ENCODE measurements around the gene RBMS3. TPM values are rescaled to one million over a fixed set of nuclear protein-coding genes. Genes with fewer than 3 reads are reported as not detected.

Gene RBMS3
- total RNA-seq, 3 donors from 2014 or later: 48.4 to 117 (median 103) TPM

GRCh38 chr3:29313981-29314726 lies 33.3 kb downstream of the RBMS3 start:
- no peak overlapping the region for H3K4me3 ChIP-seq
- H3K27ac ChIP-seq: peak overlapping the region in 1 of 2 donors; percentile 19
- peaks cover 0 to 4% of the 10 kb centered on the region in 2 donors for H3K4me1 ChIP-seq
- no peaks in the 10 kb centered on the region for H3K9me3 ChIP-seq
- no peaks in the 10 kb centered on the region for H3K27me3 ChIP-seq
- no peaks in the 10 kb centered on the region for H3K36me3 ChIP-seq
- TF ChIP-seq CTCF (IDR thresholded peaks at IDR 0.05) (no peak), POLR2AphosphoS5 (IDR thresholded peaks at IDR 0.05) (no peak), POLR2A (IDR thresholded peaks at IDR 0.05) (no peak)
- no peak for DNase-seq (ENCODE audit: low spot score in 2 of 2)
- intact Hi-C loops (cut with DNase I; ENCODE audit: low total_unique reads): no loop called here

GRCh38 chr3:29314727-29315088 lies 33.8 kb downstream of the RBMS3 start:
- peaks cover 0 to 4% of the 10 kb centered on the region in 2 donors for H3K4me1 ChIP-seq
- no peaks in the 10 kb centered on the region for H3K36me3 ChIP-seq
- H3K27me3 ChIP-seq: no peaks in the 10 kb centered on the region
- no peaks in the 10 kb centered on the region for H3K9me3 ChIP-seq
- peak overlapping the region in 1 of 2 donors; percentile 19 for H3K27ac ChIP-seq
- intact Hi-C loops (cut with DNase I; ENCODE audit: low total_unique reads): no loop called here
- DNase-seq (ENCODE audit: low spot score in 2 of 2): no peak
- H3K4me3 ChIP-seq: no peak overlapping the region
- TF ChIP-seq POLR2A (IDR thresholded peaks at IDR 0.05) (no peak), POLR2AphosphoS5 (IDR thresholded peaks at IDR 0.05) (no peak), CTCF (IDR thresholded peaks at IDR 0.05) (no peak)

GRCh38 chr3:29317659-29318173 lies 36.8 kb downstream of the RBMS3 start:
- intact Hi-C loops (cut with DNase I; ENCODE audit: low total_unique reads): no loop called here
- no peak for TF ChIP-seq POLR2AphosphoS5 (IDR thresholded peaks at IDR 0.05)
- TF ChIP-seq POLR2A (IDR thresholded peaks at IDR 0.05): no peak
- no peak for TF ChIP-seq CTCF (IDR thresholded peaks at IDR 0.05)
- Histone ChIP-seq H3K27ac (peak overlapping the region in 1 of 2 donors; percentile 33), H3K4me3 (no peak overlapping the region), H3K4me1 (peaks cover 0 to 4% of the 10 kb centered on the region in 2 donors), H3K27me3 (no peaks in the 10 kb centered on the region), H3K9me3 (no peaks in the 10 kb centered on the region), H3K36me3 (no peaks in the 10 kb centered on the region)
- DNase-seq (ENCODE audit: low spot score in 2 of 2): no peak

- TF ChIP-seq POLR2AphosphoS5 (IDR thresholded peaks at IDR 0.05): no peak
- TF ChIP-seq CTCF (IDR thresholded peaks at IDR 0.05): no peak
- TF ChIP-seq POLR2A (IDR thresholded peaks at IDR 0.05): no peak
- Histone ChIP-seq H3K36me3 (no peaks in the 10 kb centered on the region), H3K9me3 (no peaks in the 10 kb centered on the region), H3K27me3 (no peaks in the 10 kb centered on the region), H3K4me1 (peaks cover 0 to 3% of the 10 kb centered on the region in 2 donors), H3K4me3 (no peak overlapping the region), H3K27ac (peak overlapping the region in 1 of 2 donors; percentile 33)
- no peak for DNase-seq (ENCODE audit: low spot score in 2 of 2)
- intact Hi-C loops (cut with DNase I; ENCODE audit: low total_unique reads): no loop called here
Measured at GRCh38 chr3:29318251-29318650, 37.4 kb downstream of the RBMS3 start.

- TF ChIP-seq CTCF (IDR thresholded peaks at IDR 0.05) (no peak), POLR2A (IDR thresholded peaks at IDR 0.05) (no peak), POLR2AphosphoS5 (IDR thresholded peaks at IDR 0.05) (no peak)
- no peaks in the 10 kb centered on the region for H3K36me3 ChIP-seq
- DNase-seq (ENCODE audit: low spot score in 2 of 2): no peak
- H3K4me3 ChIP-seq: peak overlapping the region in 1 of 3 donors; percentile 43
- H3K9me3 ChIP-seq: no peaks in the 10 kb centered on the region
- peak overlapping the region; percentile 54 for H3K27ac ChIP-seq
- H3K4me1 ChIP-seq: no peaks in the 10 kb centered on the region
- H3K27me3 ChIP-seq: no peaks in the 10 kb centered on the region
- intact Hi-C loops (cut with DNase I; ENCODE audit: low total_unique reads): no loop called here
Measured at GRCh38 chr3:29319262-29319661, 38.4 kb downstream of the RBMS3 start.
